Parathyroid adenoma (tissue), 2 donors: ENCODE data around the gene IL1R1.
A peak's percentile ranks its signal among the peaks of the same experiment; 100 is the strongest.

Experiments
- H2AFZ ChIP-seq: fragments of 300-600 bp; sonication (generic); one replicate; pipeline ENCODE4 v1.7.0; 2017; ENCODE audit warnings: antibody characterized with exemption, mild to moderate bottlenecking
- H3K27ac ChIP-seq: fragments of 300-600 bp; sonication (generic); one replicate; pipeline ENCODE4 v1.7.0; 2017
- H3K27me3 ChIP-seq: fragments of 300-600 bp; sonication (generic); one replicate; pipeline ENCODE4 v1.7.0; 2017; ENCODE audit warnings: low read length; ENCODE audit not compliant: control insufficient read depth, insufficient read depth
- H3K36me3 ChIP-seq: fragments of 300-600 bp; sonication (generic); one replicate; pipeline ENCODE4 v1.7.0; 2017; ENCODE audit warnings: low read length; ENCODE audit not compliant: control insufficient read depth, insufficient read depth
- H3K4me1 ChIP-seq: fragments of 300-600 bp; sonication (generic); one replicate; pipeline ENCODE4 v1.7.0; 2017; ENCODE audit warnings: control low read depth
- H3K4me2 ChIP-seq: fragments of 300-600 bp; sonication (generic); one replicate; pipeline ENCODE4 v1.7.0; 2017; ENCODE audit warnings: low read length
- H3K4me3 ChIP-seq: fragments of 300-600 bp; sonication (generic); one replicate; pipeline ENCODE4 v1.7.0; 2017; ENCODE audit warnings: low read depth, low read length
- H3K79me2 ChIP-seq: fragments of 300-600 bp; sonication (generic); one replicate; pipeline ENCODE4 v1.7.0; 2017; ENCODE audit warnings: control low read depth
- H3K9ac ChIP-seq: fragments of 300-600 bp; sonication (generic); one replicate; pipeline ENCODE4 v1.7.0; 2017; ENCODE audit warnings: mild to moderate bottlenecking
- H3K9me3 ChIP-seq: fragments of 300-600 bp; sonication (generic); one replicate; pipeline ENCODE4 v1.7.0; 2017; ENCODE audit warnings: low read length; ENCODE audit not compliant: control insufficient read depth
- CTCF ChIP-seq: fragments of 300-600 bp; sonication (generic); IDR thresholded peaks from one replicate; pipeline ENCODE4 v1.7.0; 2017; ENCODE audit warnings: antibody characterized with exemption, mild to moderate bottlenecking
- donor health status: primary hyperparathyroidism.

IL1R1 gene, protein sequence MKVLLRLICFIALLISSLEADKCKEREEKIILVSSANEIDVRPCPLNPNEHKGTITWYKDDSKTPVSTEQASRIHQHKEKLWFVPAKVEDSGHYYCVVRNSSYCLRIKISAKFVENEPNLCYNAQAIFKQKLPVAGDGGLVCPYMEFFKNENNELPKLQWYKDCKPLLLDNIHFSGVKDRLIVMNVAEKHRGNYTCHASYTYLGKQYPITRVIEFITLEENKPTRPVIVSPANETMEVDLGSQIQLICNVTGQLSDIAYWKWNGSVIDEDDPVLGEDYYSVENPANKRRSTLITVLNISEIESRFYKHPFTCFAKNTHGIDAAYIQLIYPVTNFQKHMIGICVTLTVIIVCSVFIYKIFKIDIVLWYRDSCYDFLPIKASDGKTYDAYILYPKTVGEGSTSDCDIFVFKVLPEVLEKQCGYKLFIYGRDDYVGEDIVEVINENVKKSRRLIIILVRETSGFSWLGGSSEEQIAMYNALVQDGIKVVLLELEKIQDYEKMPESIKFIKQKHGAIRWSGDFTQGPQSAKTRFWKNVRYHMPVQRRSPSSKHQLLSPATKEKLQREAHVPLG

GRCh38 chr2:102141970-102142828, at the start of gene IL1R1:
Gene IL1R1, plus strand, starts transcription at chr2:102142746. Its CDS starts 14,979 bp downstream, at chr2:102157725.
- peak; percentile 11 for TF ChIP-seq CTCF
- peak within 1 kb of the TSS; percentile 96 for H3K27ac ChIP-seq

DNA sequence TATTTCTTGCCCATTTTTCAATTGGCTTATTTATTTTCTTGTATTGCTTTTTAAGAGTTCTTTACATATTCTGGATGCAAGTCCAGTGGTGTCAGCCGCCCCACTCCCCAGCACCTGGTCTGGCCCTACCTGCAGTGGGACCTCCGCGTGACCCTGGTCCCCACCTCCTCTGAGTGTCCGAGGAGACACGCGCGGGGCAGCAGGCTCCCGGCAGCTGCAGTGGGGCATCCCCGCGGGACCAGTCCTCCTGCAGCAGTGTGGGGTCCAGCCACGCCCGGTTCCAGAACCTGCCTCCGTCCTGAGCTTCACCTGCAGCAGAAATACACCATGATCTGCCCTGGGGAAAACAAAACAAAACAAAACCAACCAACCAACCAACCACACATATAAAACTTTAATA, 48.9 kb upstream of the IL1R1 start:
- Histone ChIP-seq H3K4me2 (no peak overlapping the region), H3K27ac (no peak overlapping the region), H3K4me1 (peaks cover 9% of the 10 kb centered on the region), H3K9ac (no peak overlapping the region), H3K79me2 (no peaks in the 10 kb centered on the region), H3K9me3 (peaks cover 3% of the 10 kb centered on the region), H3K4me3 (no peak overlapping the region), H2AFZ (no peak overlapping the region), H3K27me3 (no peaks in the 10 kb centered on the region), H3K36me3 (no peaks in the 10 kb centered on the region)
- no peak for TF ChIP-seq CTCF

More at GRCh38 chr2:102141970-102142828, at the start of gene IL1R1:
- H3K4me2 ChIP-seq = peak within 1 kb of the TSS; percentile 87
- peaks cover 39% of the 10 kb centered on the region for H3K79me2 ChIP-seq
- H3K36me3 ChIP-seq = no peaks in the 10 kb centered on the region
- H2AFZ ChIP-seq = peak within 1 kb of the TSS; percentile 90
- peaks cover 44% of the 10 kb centered on the region for H3K4me1 ChIP-seq
- peak within 1 kb of the TSS; percentile 90 for H3K4me3 ChIP-seq
- H3K9me3 ChIP-seq = no peaks in the 10 kb centered on the region
- no peaks in the 10 kb centered on the region for H3K27me3 ChIP-seq
- H3K9ac ChIP-seq = peak within 1 kb of the TSS; percentile 65

GRCh38 chr2:102094917-102095316, 47.6 kb upstream of the IL1R1 start:
- Histone ChIP-seq H3K4me1 (peaks cover 19% of the 10 kb centered on the region), H3K4me2 (no peak overlapping the region), H3K27me3 (no peaks in the 10 kb centered on the region), H3K36me3 (no peaks in the 10 kb centered on the region), H2AFZ (peak overlapping the region; percentile 10), H3K79me2 (no peaks in the 10 kb centered on the region), H3K9ac (no peak overlapping the region), H3K4me3 (no peak overlapping the region), H3K27ac (peak overlapping the region; percentile 7), H3K9me3 (peaks cover 3% of the 10 kb centered on the region)
- no peak for TF ChIP-seq CTCF

DNA sequence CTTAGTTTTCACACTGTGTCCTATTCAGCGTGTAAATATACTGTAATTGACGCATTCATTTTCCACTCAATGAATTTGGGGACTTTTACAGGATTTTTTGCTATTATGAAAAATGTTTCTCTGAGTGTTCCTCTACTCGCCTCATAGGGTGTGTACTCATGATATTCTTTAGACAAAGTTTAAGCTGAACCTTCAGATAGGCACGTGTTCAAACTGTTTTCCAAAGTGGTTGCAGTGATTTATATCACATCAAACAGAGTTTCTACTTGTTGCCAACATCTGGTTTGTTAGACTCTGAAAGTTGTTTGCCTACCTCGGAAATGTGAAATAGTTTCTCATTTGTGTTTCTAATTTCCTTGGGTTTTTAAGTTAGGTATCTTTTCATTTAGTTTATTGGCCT, 46.4 kb upstream of the IL1R1 start:
- no peak overlapping the region for H2AFZ ChIP-seq
- H3K9ac ChIP-seq = no peak overlapping the region
- H3K36me3 ChIP-seq = no peaks in the 10 kb centered on the region
- no peak overlapping the region for H3K4me3 ChIP-seq
- H3K27ac ChIP-seq = no peak overlapping the region
- H3K9me3 ChIP-seq = peaks cover 3% of the 10 kb centered on the region
- H3K4me2 ChIP-seq = no peak overlapping the region
- H3K27me3 ChIP-seq = no peaks in the 10 kb centered on the region
- H3K4me1 ChIP-seq = peaks cover 30% of the 10 kb centered on the region
- TF ChIP-seq CTCF = no peak
- no peaks in the 10 kb centered on the region for H3K79me2 ChIP-seq
